ENCODE results near the gene TYK2.

TYK2 gene

DNA sequence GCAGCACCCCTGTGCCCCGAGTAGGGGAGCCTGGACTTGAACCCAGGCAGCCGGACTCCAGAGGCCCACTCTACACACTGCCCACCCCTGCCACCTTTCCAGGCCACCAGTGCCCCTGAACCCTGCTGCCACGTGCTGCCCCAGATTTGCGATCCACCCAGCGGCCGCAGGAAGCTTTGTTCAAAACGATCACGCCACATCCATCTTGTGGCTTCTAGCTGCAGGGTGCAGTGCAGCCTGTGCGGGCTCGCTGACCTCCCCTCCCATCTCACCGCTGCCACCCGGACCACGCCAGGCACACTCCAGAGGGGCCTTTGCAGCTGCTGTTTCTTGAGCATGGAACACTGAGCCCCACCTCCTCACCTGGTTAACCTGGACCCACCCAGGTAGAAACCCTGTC lies 50.8 kb downstream of the TYK2 start:
- no peak overlapping the region for H3K4me3 ChIP-seq (ENCODE audit: low read length)
- no peaks in the 10 kb centered on the region for H3K9me3 ChIP-seq (ENCODE audit: control insufficient read depth, low read length)
- peaks cover 11% of the 10 kb centered on the region for H3K4me1 ChIP-seq (ENCODE audit: control insufficient read depth, insufficient read depth, low read length)
- DNase-seq (ENCODE audit: low read depth): no peak
- peaks cover 50% of the 10 kb centered on the region for H3K36me3 ChIP-seq (ENCODE audit: control insufficient read depth, insufficient read depth, low read length, severe bottlenecking)
- no peaks in the 10 kb centered on the region for H3K27me3 ChIP-seq (replicated peaks; ENCODE audit: control insufficient read depth, insufficient read depth, low read length)
- H3K9ac ChIP-seq (ENCODE audit: low read length): no peak overlapping the region

DNA sequence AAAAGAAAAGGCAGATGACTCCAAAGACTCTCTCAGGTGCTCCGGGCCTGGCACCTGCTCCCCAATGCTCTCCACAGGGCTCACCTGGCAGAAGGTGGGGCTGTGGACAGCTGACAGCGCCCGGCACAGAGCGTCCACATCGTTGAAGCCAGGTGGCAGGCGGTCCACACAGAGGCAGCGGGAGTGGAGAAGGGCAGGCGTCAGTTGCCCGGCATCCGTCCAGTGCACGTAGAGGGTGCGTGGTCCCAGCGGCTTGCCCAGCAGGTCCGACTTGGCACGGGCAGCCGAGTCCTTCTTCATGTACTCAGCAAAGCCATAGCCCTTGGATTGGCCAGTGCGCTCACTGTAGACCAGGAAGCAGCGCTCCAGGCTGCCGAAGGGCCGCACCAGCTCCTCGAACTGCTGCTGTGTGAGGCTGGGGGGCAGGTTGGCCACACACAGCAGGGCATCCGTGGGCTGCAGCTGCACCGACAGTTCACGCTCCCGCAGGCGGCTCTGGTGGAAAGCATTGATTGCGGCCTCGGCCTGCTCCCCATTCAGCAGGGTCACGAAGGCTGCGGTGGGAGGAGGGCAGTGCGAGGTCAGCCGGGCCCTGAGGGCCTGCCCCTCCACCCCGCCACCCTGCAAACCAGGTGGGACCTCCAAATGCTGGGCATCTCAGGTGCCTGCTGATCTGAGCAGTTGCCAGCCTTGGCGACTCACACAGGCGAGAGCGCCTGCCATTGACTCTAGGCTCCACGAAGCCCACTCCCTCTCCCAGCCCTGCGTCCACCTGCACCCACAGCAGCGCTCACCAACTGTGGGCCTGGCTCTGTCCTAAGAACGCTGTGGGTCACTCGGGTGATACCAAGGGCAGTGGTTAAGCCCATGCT lies 51.6 kb downstream of the TYK2 start:
- Histone ChIP-seq H3K9me3 (ENCODE audit: control insufficient read depth, low read length) (no peaks in the 10 kb centered on the region), H3K4me1 (ENCODE audit: control insufficient read depth, insufficient read depth, low read length) (peaks cover 11% of the 10 kb centered on the region), H3K36me3 (ENCODE audit: control insufficient read depth, insufficient read depth, low read length, severe bottlenecking) (peaks cover 57% of the 10 kb centered on the region), H3K27me3 (replicated peaks; ENCODE audit: control insufficient read depth, insufficient read depth, low read length) (no peaks in the 10 kb centered on the region), H3K9ac (ENCODE audit: low read length) (no peak overlapping the region), H3K4me3 (ENCODE audit: low read length) (no peak overlapping the region)
- no peak for DNase-seq (ENCODE audit: low read depth)

DNA sequence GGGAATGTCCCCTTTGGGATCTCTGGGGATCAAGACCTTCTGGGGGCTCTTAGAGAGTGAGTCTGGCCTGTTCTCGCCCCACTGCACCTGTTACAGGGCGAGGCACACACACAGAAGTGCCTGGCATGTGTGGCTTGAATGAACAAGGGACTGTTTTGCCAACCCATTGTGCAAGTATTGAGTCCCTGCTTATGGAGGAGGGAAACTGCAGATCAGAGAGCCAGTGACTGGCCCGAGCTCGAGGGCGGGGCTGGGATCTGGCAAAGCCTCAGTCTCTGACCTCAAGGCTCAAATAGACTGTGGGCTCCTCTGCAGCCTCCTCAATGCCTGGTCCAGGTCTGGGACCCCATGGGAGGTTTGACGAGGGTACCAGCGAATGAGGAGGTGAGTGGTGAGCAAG lies 52.6 kb downstream of the TYK2 start:
- Histone ChIP-seq H3K36me3 (ENCODE audit: control insufficient read depth, insufficient read depth, low read length, severe bottlenecking) (peaks cover 67% of the 10 kb centered on the region), H3K4me3 (ENCODE audit: low read length) (no peak overlapping the region), H3K9me3 (ENCODE audit: control insufficient read depth, low read length) (no peaks in the 10 kb centered on the region), H3K27me3 (replicated peaks; ENCODE audit: control insufficient read depth, insufficient read depth, low read length) (no peaks in the 10 kb centered on the region), H3K9ac (ENCODE audit: low read length) (no peak overlapping the region), H3K4me1 (ENCODE audit: control insufficient read depth, insufficient read depth, low read length) (peaks cover 11% of the 10 kb centered on the region)
- no peak for DNase-seq (ENCODE audit: low read depth)

DNA sequence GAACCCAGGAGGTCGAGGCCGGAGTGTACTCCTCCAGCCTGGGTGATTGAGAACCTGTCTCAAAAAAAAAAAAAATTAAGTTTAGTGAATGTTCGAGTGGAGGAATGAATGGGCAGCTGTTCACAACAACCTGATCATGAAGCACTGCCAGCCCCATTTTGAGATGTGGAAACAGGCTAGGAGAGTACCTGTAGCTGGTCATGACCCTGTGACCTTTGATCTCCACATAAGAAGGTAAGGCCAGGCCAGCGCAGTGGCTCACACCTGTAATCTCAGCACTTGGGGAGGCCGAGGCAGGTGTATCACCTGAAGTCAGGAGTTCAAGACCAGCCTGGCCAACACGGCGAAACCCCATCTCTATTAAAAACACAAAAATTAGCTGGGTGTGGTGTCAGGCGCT lies 54.6 kb downstream of the TYK2 start:
- DNase-seq (ENCODE audit: low read depth): no peak
- Histone ChIP-seq H3K9me3 (ENCODE audit: control insufficient read depth, low read length) (no peaks in the 10 kb centered on the region), H3K27me3 (replicated peaks; ENCODE audit: control insufficient read depth, insufficient read depth, low read length) (no peaks in the 10 kb centered on the region), H3K4me3 (ENCODE audit: low read length) (no peak overlapping the region), H3K36me3 (ENCODE audit: control insufficient read depth, insufficient read depth, low read length, severe bottlenecking) (peaks cover 82% of the 10 kb centered on the region), H3K9ac (ENCODE audit: low read length) (no peak overlapping the region), H3K4me1 (ENCODE audit: control insufficient read depth, insufficient read depth, low read length) (no peaks in the 10 kb centered on the region)

DNA sequence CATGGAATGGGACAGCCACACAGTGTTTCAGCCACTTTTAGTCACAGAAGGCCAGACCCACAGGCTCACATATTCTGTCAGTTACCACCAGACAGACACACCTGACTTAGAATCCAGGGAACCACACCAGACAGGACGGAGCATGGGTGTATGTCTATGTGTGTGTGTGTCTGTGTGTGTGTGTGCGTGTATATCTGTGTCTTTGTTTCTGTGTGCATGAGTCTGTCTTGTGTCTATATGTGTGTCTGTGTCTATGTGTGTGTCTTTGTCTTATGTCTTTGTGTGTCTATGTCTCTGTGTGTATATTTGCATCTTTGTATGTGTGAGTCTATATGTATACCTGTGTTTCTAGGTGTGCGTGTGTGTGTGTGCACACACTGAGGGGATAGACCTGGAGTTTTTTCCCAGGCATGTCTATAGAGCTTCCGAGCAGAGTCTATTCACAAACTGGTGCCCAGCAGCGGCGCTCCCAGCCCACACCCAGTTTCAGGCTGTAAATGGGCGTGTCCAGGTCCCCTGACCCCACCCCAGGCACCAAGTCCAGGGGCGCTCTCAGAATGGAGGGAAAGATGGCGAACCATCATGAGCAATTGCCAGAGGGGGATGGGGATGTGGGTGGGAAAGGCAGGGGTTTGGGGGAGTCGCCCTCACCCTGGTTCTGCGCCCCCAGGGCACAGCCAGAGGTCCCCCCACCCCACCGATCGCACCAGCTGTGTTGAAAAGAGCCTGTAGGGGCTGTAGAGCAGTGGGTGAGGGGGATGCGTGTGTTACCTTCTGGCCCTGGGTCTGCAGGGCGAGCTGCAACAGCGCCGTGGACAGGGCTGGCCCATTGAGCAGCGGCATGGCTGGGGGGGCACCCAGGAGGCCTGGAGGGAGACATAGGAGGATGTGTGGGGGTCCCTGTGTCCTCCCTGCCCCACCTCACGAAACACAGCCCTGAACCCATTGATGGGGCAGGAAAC lies 58.2 kb downstream of the TYK2 start:
- H3K4me1 ChIP-seq (ENCODE audit: control insufficient read depth, insufficient read depth, low read length): no peaks in the 10 kb centered on the region
- H3K9ac ChIP-seq (ENCODE audit: low read length): no peak overlapping the region
- no peak overlapping the region for H3K4me3 ChIP-seq (ENCODE audit: low read length)
- H3K27me3 ChIP-seq (replicated peaks; ENCODE audit: control insufficient read depth, insufficient read depth, low read length): no peaks in the 10 kb centered on the region
- DNase-seq (ENCODE audit: low read depth): no peak
- peaks cover 73% of the 10 kb centered on the region for H3K36me3 ChIP-seq (ENCODE audit: control insufficient read depth, insufficient read depth, low read length, severe bottlenecking)
- no peaks in the 10 kb centered on the region for H3K9me3 ChIP-seq (ENCODE audit: control insufficient read depth, low read length)

DNA sequence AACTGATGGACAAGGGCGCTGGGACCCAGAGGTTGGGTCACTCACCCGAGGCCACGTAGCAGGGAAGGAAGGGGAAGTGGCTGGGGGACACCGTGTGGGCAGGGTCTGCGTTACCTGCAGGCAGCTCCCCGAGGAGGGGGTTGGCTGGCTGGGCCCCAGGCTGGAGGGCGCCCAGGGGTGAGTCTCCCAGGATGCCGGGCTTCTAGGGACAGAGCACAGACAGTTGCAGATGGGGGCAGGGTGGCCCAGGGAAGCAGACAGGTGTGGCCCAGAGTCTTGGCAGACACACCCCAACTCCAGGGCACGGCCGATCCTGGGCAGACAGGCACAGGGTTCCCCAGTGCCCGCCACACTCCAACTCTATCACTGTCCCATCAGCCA lies 59.0 kb downstream of the TYK2 start:
- no peaks in the 10 kb centered on the region for H3K27me3 ChIP-seq (replicated peaks; ENCODE audit: control insufficient read depth, insufficient read depth, low read length)
- H3K4me3 ChIP-seq (ENCODE audit: low read length): no peak overlapping the region
- H3K36me3 ChIP-seq (ENCODE audit: control insufficient read depth, insufficient read depth, low read length, severe bottlenecking): peaks cover 70% of the 10 kb centered on the region
- DNase-seq (ENCODE audit: low read depth): no peak
- no peaks in the 10 kb centered on the region for H3K9me3 ChIP-seq (ENCODE audit: control insufficient read depth, low read length)
- H3K9ac ChIP-seq (ENCODE audit: low read length): no peak overlapping the region
- no peaks in the 10 kb centered on the region for H3K4me1 ChIP-seq (ENCODE audit: control insufficient read depth, insufficient read depth, low read length)

DNA sequence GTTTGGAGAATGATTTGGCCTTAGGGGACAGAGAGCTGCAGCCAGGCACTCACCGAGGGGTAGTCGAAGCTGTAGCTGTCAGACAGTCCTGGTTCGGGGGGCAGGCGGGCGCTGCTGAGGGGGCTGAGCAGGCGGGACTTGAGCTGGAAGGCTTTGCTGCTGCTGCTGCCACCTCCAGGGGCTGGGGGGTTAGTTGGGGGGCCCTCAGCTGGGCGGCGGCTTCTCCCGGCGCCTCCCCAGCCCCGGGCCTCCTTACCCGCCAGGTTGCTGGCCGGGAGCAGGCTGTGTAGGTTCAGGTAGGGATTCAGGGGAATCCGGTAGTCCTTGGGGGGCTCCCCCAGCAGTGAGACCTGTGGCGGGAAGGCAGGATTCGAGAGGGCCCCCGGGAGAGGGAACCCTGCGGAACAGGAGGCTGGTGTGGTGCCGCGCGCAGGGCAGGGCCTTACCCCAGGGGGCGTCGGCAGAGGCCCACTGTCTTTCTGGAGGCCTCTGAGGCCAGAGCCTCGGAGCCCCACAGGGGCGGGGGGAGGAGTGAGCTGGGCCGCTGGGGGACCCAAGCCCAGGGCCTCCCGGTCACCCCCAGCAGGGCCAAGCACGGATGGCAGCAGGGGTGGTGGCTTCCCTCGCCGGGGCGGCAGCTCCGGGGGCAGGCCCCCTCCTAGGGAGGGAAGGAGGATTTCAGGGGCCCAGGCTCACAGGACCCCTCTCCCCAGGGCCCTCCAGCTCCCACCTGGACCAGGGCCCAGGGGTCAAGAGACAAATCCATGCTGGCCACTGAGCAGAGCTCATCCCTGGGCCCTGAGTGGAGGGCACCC lies 59.6 kb downstream of the TYK2 start:
- Histone ChIP-seq H3K9me3 (ENCODE audit: control insufficient read depth, low read length) (no peaks in the 10 kb centered on the region), H3K4me1 (ENCODE audit: control insufficient read depth, insufficient read depth, low read length) (no peaks in the 10 kb centered on the region), H3K9ac (ENCODE audit: low read length) (no peak overlapping the region), H3K4me3 (ENCODE audit: low read length) (no peak overlapping the region), H3K27me3 (replicated peaks; ENCODE audit: control insufficient read depth, insufficient read depth, low read length) (no peaks in the 10 kb centered on the region), H3K36me3 (ENCODE audit: control insufficient read depth, insufficient read depth, low read length, severe bottlenecking) (peaks cover 64% of the 10 kb centered on the region)
- DNase-seq (ENCODE audit: low read depth): no peak

DNA sequence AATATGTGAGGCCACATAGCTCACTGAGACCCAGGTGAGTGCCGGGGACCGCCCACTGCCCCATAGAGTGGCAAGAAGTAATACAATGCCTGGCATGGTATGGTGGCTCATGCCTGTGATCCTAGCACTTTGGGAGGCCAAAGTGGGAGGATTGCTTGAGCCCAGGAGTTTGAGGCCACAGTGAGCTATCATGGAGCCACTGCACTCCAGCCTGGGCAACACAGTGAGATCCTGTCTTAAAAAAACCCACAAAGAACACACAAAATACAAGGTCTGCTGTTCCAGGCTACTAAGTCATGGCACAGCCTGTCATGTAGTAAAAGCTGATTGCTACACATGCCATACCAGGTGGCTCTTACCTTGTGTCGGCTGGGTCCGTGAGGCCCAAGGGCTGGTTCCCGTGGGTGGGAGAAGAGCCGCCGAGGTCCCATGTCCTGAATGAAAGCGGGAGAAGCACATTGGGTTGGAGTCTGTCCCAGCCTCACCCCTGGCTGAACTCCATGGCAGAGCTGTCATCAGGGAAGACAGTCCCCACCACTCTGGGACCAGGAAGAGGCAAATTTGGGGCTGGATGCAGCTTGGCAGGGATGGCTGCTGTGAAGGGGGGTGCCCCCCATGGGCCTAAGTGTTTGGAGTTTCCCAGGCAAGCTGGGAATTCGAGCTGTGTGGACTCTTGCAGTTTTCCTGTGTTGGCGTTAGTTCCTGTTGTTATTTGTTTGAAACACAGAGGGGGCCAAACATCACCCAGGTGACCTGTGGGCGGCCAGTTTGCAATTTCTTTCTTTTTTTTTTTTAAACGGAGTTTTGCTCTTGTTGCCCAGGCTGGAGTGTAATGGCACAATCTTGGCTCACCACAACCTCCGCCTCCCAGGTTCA lies 61.3 kb downstream of the TYK2 start:
- Histone ChIP-seq H3K36me3 (ENCODE audit: control insufficient read depth, insufficient read depth, low read length, severe bottlenecking) (peaks cover 50% of the 10 kb centered on the region), H3K9me3 (ENCODE audit: control insufficient read depth, low read length) (no peaks in the 10 kb centered on the region), H3K9ac (ENCODE audit: low read length) (no peak overlapping the region), H3K4me1 (ENCODE audit: control insufficient read depth, insufficient read depth, low read length) (no peaks in the 10 kb centered on the region), H3K27me3 (replicated peaks; ENCODE audit: control insufficient read depth, insufficient read depth, low read length) (no peaks in the 10 kb centered on the region), H3K4me3 (ENCODE audit: low read length) (no peak overlapping the region)
- DNase-seq (ENCODE audit: low read depth): no peak

DNA sequence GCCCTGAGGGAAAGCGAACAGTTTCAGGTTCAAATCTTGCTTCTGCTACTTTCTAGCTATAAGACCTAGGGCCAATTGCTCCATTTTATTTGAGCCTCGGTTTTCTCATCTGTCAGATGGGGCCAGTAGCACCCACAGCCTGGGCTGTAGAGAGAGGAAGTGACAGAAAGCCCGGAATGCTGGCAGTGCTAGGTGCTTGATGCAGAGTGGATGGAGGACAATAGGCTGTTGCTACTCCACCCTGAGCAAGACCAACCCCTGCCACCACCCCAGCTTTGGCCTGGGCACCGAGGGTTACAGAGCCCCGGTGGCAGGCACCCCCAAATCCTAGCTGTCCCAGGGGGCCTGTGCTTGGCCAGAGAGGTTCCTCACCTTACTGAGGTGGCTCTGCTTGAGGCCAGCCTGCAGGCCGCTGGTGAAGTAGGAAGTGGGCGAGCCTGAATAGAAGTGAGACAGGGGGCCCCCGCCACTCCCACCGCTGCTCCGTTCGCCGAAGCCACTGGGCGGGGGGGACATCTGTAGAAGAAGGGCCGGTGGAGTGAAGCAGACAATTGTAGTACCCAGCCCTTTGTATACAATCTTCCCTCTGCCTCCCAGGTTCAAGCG lies 62.4 kb downstream of the TYK2 start:
- H3K36me3 ChIP-seq (ENCODE audit: control insufficient read depth, insufficient read depth, low read length, severe bottlenecking): peaks cover 39% of the 10 kb centered on the region
- no peaks in the 10 kb centered on the region for H3K4me1 ChIP-seq (ENCODE audit: control insufficient read depth, insufficient read depth, low read length)
- no peaks in the 10 kb centered on the region for H3K27me3 ChIP-seq (replicated peaks; ENCODE audit: control insufficient read depth, insufficient read depth, low read length)
- no peak overlapping the region for H3K4me3 ChIP-seq (ENCODE audit: low read length)
- DNase-seq (ENCODE audit: low read depth): no peak
- H3K9ac ChIP-seq (ENCODE audit: low read length): no peak overlapping the region
- no peaks in the 10 kb centered on the region for H3K9me3 ChIP-seq (ENCODE audit: control insufficient read depth, low read length)
